Lung (tissue), 12 donors: ENCODE measurements around the gene USP24. TPM values are rescaled to one million over a fixed set of nuclear protein-coding genes. Genes with fewer than 3 reads are reported as not detected.

Source experiments
- ATAC-seq: fragments of 200-7000 bp; cut with Tn5 transposase; one replicate; pipeline ENCODE4 v1.9.1; 2020; ENCODE audit warnings: moderate number of reproducible peaks; ENCODE audit not compliant: insufficient read depth, low FRiP score
- DNase-seq, 3 donors: peaks; one replicate each; pipeline ENCODE4 v3.0.0-alpha.2; 2013 to 2017
- H3K27ac ChIP-seq, 2 donors: one replicate each; pipeline ENCODE4 v1.5.1; 2013; ENCODE audit warnings: mild to moderate bottlenecking in 2 of 2, moderate library complexity in 2 of 2, control low read depth in 1 of 2, inconsistent platforms in 1 of 2, low read depth in 1 of 2, low read length in 1 of 2
- H3K27me3 ChIP-seq, 3 donors: one replicate each; pipeline ENCODE4 v1.5.1; 2013; ENCODE audit warnings: low read length in 2 of 3; ENCODE audit not compliant: control insufficient read depth in 3 of 3, insufficient read depth in 3 of 3
- H3K36me3 ChIP-seq, 4 donors: one replicate each; pipeline ENCODE4 v1.5.1; 2013; ENCODE audit warnings: low read length in 4 of 4, mild to moderate bottlenecking in 1 of 4, moderate library complexity in 1 of 4; ENCODE audit not compliant: control insufficient read depth in 4 of 4, insufficient read depth in 4 of 4
- H3K4me1 ChIP-seq, 5 donors: one replicate each; pipeline ENCODE4 v1.5.1; 2013; ENCODE audit warnings: low read length in 5 of 5, mild to moderate bottlenecking in 2 of 5, moderate library complexity in 1 of 5; ENCODE audit not compliant: control insufficient read depth in 5 of 5, insufficient read depth in 5 of 5
- H3K4me3 ChIP-seq: one replicate; pipeline ENCODE4 v1.5.1; 2013; ENCODE audit warnings: mild to moderate bottlenecking, control low read depth, moderate library complexity
- H3K9ac ChIP-seq, 2 donors: one replicate each; pipeline ENCODE4 v1.5.1; 2013; ENCODE audit warnings: low read length in 2 of 2, control low read depth in 1 of 2; ENCODE audit not compliant: insufficient read depth in 1 of 2
- H3K9me3 ChIP-seq, 4 donors: one replicate each; pipeline ENCODE4 v1.5.1; 2013; ENCODE audit warnings: low read length in 3 of 4, mild to moderate bottlenecking in 1 of 4, moderate library complexity in 1 of 4; ENCODE audit not compliant: control insufficient read depth in 4 of 4, insufficient read depth in 3 of 4
- CTCF ChIP-seq: IDR thresholded peaks from 2 replicates; pipeline ENCODE4 v1.5.1; 2012; ENCODE audit warnings: mild to moderate bottlenecking; ENCODE audit errors: control extremely low read depth, extremely low read depth
- WGBS, 2 donors: extraction: QIAGEN DNeasy Blood & Tissue Kit; methylation state at CpG; one replicate each; pipeline ENCODE4 v1.1.7; 2013; 5-methylcytosine and 5-hydroxymethylcytosine counted together
- polyA plus RNA-seq, 2 donors: library from polyadenylated mRNA; stranded (reverse); fragments of 200-250 nt; gene quantifications; one replicate each; pipeline ENCODE4 v1.2.1, GENCODE V29; 2013
- total RNA-seq, 2 donors: library from RNA; depleted of rRNA in 1 of 2; stranded (reverse); fragments of >200 nt in 1 of 2; gene quantifications; one replicate each; pipeline ENCODE4 v1.2.1, GENCODE V29; 2014 to 2021
- donor health status: control.
- donor health status: control.
- donor health status: Bipolar disorder and iron deficiency.
- donor health status: healthy.
- donor health status: DM: yes; HTN: yes; CAD: no.

The USP24 gene
- total and polyA plus RNA-seq, 4 donors = 7.8 to 77.8 (median 23.6) TPM

GRCh38 chr1:55045430-55045829 is 169.7 kb downstream of the USP24 start:
- Histone ChIP-seq H3K9ac (no peak overlapping the region), H3K4me3 (no peak overlapping the region), H3K36me3 (peaks cover 0 to 4% (median 0%) of the 10 kb centered on the region in 4 donors), H3K9me3 (no peaks in the 10 kb centered on the region), H3K27me3 (peaks cover 0 to 24% (median 14%) of the 10 kb centered on the region in 3 donors), H3K4me1 (peaks cover 0 to 8% (median 0%) of the 10 kb centered on the region in 5 donors), H3K27ac (no peak overlapping the region)
- WGBS, 2 donors = 97 to 98% methylated on average over 10 of the region's 10 CpGs
- no peak for TF ChIP-seq CTCF
- DNase-seq (no peak), ATAC-seq (no peak)

GRCh38 chr1:55044617-55045397 is 170.4 kb downstream of the USP24 start:
- 91 to 92% methylated on average over 15 of the region's 15 CpGs for WGBS, 2 donors
- Histone ChIP-seq H3K4me1 (peaks cover 0 to 14% (median 0%) of the 10 kb centered on the region in 5 donors), H3K27me3 (peaks cover 0 to 28% (median 20%) of the 10 kb centered on the region in 3 donors), H3K27ac (no peak overlapping the region), H3K4me3 (no peak overlapping the region), H3K9ac (no peak overlapping the region), H3K36me3 (peaks cover 0 to 4% (median 0%) of the 10 kb centered on the region in 4 donors), H3K9me3 (no peaks in the 10 kb centered on the region)
- ATAC-seq = no peak
- no peak for DNase-seq
- no peak for TF ChIP-seq CTCF

- no peak overlapping the region for H3K9ac ChIP-seq
- H3K4me1 ChIP-seq = peaks cover 0 to 20% (median 0%) of the 10 kb centered on the region in 5 donors
- DNase-seq (no peak), ATAC-seq (no peak)
- TF ChIP-seq CTCF = no peak
- H3K4me3 ChIP-seq = no peak overlapping the region
- H3K27ac ChIP-seq = no peak overlapping the region
- H3K9me3 ChIP-seq = no peaks in the 10 kb centered on the region
- peaks cover 0 to 1% (median 0%) of the 10 kb centered on the region in 4 donors for H3K36me3 ChIP-seq
- peaks cover 0 to 34% (median 30%) of the 10 kb centered on the region in 3 donors for H3K27me3 ChIP-seq
- WGBS, 2 donors = 95 to 97% methylated on average over 9 of the region's 9 CpGs
These were observed 171.4 kb downstream of the USP24 start for GRCh38 chr1:55043726-55044125.
